GM13977 (cell line): ENCODE data around the gene MLXIPL.

ENCODE experiments used
- DNase-seq: peaks from one replicate; pipeline ENCODE4 v3.0.0; 2012; ENCODE audit warnings: low spot score
- CTCF ChIP-seq: IDR thresholded peaks from 2 replicates; pipeline ENCODE4 v1.5.1; 2012; ENCODE audit warnings: mild to moderate bottlenecking, control low read depth; ENCODE audit not compliant: insufficient read depth; ENCODE audit errors: extremely low read depth, missing control alignments
- in situ Hi-C: fragments of 300-500 bp; cut with MboI; formaldehyde crosslinking; loops from one replicate; pipeline ENCODE4 v1.12.0; 2022; ENCODE audit warnings: low sequenced_read_pairs, low pct_unique_long_range_greater_than_20kb, mixed read lengths, inconsistent platforms; ENCODE audit not compliant: unreplicated experiment

Gene MLXIPL

DNA sequence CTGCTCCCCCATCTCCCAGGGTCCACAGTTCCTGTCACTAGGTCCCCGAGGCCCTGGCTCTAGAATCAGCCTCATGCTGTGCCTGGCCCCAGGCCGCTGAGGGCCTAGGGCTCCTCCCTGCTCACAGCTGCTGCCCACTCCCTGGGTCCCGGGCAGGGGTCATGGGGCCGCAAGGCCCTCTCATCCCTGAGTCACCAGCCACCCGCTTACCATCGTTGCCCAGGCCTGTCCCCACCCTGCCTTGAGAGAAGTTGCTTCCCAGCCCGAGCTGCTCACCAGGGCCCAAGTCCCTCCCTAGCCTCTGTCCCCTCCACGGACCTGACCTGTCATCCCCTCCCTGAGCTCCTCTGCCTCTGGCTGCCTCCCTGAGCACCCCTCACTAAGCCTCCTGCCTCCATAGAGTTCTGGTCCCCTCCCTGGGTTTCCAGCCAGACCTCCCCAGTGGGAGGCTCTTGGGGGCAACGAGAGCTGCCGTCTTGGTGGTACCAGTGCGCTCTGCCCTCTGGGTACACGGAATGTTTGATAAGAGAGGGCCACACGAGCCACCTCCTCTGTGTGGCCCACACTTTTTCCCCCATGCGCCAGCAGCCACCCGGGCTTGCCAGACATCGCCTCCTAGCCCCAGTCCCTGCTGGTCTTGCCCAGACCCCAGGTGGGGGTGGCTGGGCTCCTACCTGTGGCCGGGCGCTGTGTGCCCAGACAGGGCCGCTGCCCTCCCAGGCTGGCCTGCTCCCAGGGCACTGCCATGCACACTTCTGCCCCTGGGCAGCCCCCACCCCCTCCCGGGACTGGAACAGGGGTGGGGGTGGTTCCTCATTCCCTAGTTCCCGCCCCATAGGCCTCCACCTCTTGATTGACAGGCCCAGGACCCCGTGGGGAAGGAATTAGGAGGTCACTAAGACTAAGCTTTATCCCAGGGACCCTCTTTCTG, 21.3 kb downstream of the MLXIPL start:
- DNase-seq: no peak
- in situ Hi-C loops: loop anchor here (25.0 kb wide), 1 partner anchor 259 kb away; the partner anchor contains the start of gene TMEM270
- TF ChIP-seq CTCF: no peak

DNA sequence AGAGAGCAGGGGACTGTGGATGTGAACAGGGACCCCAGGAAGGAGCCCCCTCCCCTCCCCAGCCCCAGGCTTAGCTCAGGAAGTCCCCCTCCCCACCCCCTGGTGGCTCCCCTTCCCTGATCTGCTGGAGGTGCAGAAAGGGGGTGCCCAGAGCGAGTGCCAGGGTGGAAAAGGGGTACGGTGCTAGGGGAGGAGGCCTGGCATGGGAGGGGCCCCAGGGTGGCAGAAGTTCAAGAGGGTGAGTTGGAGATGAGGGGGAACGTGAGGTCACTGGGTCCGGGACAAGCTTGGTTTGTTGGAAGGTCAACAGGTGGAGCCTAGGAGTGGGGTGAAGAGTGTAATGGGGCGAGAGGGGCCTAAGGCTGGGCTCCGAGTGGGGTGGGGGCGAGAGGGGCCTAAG, 24.4 kb downstream of the MLXIPL start:
- DNase-seq: no peak
- no peak for TF ChIP-seq CTCF
- in situ Hi-C loops: loop anchor here (25.0 kb wide), 1 partner anchor 262 kb away; the partner anchor contains the start of gene TMEM270

DNA sequence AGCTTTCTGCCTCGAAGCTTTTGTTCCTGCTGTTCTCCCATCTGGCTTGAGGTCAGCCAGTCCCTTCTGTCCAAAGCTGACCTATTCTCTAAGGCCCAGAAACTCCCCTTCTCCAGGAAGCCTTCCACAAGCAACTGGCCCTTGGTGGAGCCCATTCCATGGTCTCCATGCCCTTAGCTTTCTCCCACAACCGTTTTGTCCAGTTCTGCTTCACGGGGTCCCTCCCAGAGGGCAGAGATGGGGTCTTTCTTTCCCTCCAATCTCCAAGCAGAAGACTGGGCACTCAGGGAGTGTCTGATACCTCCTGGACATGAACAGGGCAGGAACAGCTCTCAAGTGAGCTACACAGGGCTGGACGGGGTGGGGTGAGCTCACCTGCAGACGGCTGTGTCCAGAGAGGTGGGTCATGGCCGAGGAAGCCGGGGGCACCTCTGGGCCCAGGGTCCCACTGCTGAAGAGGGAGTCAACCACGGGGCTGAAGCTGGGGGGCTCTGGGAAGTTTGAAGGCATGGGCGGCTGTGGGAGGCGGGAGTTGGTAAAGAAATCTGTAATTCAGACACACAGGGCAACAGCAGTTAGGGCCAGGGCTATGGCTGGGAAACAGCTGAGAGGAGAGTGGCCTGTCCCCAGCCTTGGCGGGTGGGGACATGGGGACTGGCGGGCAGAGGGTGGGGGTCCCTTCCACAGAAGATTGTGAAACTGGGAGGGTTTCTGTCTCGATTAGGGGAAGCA, 25.0 kb downstream of the MLXIPL start:
- TF ChIP-seq CTCF: no peak
- in situ Hi-C loops: no loop called here
- DNase-seq: no peak

GRCh38 chr7:73597978-73598782, 26.1 kb downstream of the MLXIPL start:
- in situ Hi-C loops: no loop called here
- no peak for TF ChIP-seq CTCF
- no peak for DNase-seq

- in situ Hi-C loops: no loop called here
- no peak for DNase-seq
- no peak for TF ChIP-seq CTCF
These were observed 27.9 kb downstream of the MLXIPL start for GRCh38 chr7:73596191-73597065.
